HEK293 (cell line): ENCODE data around the gene PLEKHA4.

ENCODE experiments used
- CTCF ChIA-PET: fragments of 350-600 bp; formaldehyde crosslinking; extraction: SDS; loops from one replicate; lab custom pipeline; 2021; ENCODE audit warnings: antibody characterized with exemption; lab: Yijun Ruan, JAX
- POLR2A ChIA-PET: fragments of 300-600 bp; formaldehyde crosslinking; extraction: SDS; loops from one replicate; lab custom pipeline; 2020; ENCODE audit warnings: antibody characterized with exemption, inconsistent platforms; lab: Yijun Ruan, JAX
- H3K27ac ChIP-seq: fragments of 200-500 bp; sonication (Bioruptor generic); 2 replicates; pipeline ENCODE4 v1.5.1; 2014; ENCODE audit warnings: low read depth, low read length, control low read depth, inconsistent platforms; ENCODE audit errors: extremely low read depth
- H3K36me3 ChIP-seq, 2 experiments: fragments of 200-500 bp in 1 of 2; sonication (Bioruptor generic) in 1 of 2; 1 replicate in 1 of 2; 2 replicates in 1 of 2; pipeline ENCODE4 v1.5.1; 2014 to 2017; ENCODE audit warnings: inconsistent platforms in 2 of 2, low read length in 2 of 2; ENCODE audit not compliant: control insufficient read depth in 2 of 2, insufficient read depth in 1 of 2
- H3K4me1 ChIP-seq: fragments of 200-500 bp; sonication (Bioruptor generic); 2 replicates; pipeline ENCODE4 v1.5.1; 2014; ENCODE audit warnings: mild to moderate bottlenecking, low read length, inconsistent platforms; ENCODE audit not compliant: control insufficient read depth, insufficient read depth
- H3K4me3 ChIP-seq: 2 replicates; pipeline ENCODE4 v1.5.1; 2011; ENCODE audit warnings: low read depth, mild to moderate bottlenecking, control low read depth, low read length, moderate library complexity
- H3K9me3 ChIP-seq: fragments of 200-500 bp; sonication (Bioruptor generic); 2 replicates; pipeline ENCODE4 v1.5.1; 2014; ENCODE audit warnings: low read depth, low read length, inconsistent platforms; ENCODE audit not compliant: control insufficient read depth, insufficient read depth
- GLIS1 ChIP-seq: fragments of 450-650 bp; formaldehyde crosslinking; IDR thresholded peaks from 2 replicates; pipeline ENCODE4 v1.5.1; 2016; ENCODE audit warnings: missing biosample characterization, missing genetic modification characterization
- WT1 ChIP-seq: fragments of 450-650 bp; formaldehyde crosslinking; IDR thresholded peaks from 2 replicates; pipeline ENCODE4 v1.5.1; 2016; ENCODE audit warnings: missing biosample characterization, missing genetic modification characterization
- ZBTB21 ChIP-seq: fragments of 450-650 bp; formaldehyde crosslinking; IDR thresholded peaks from 2 replicates; pipeline ENCODE4 v1.5.1; 2017; ENCODE audit warnings: missing biosample characterization, missing genetic modification characterization
- ZBTB48 ChIP-seq: fragments of 450-650 bp; formaldehyde crosslinking; IDR thresholded peaks from 2 replicates; pipeline ENCODE4 v1.5.1; 2016; ENCODE audit warnings: missing biosample characterization, missing genetic modification characterization
- ZBTB8A ChIP-seq: fragments of 450-650 bp; formaldehyde crosslinking; IDR thresholded peaks from 2 replicates; pipeline ENCODE4 v1.5.1; 2016; ENCODE audit warnings: missing biosample characterization, missing genetic modification characterization
- ZEB2 ChIP-seq: fragments of 450-650 bp; formaldehyde crosslinking; IDR thresholded peaks from 2 replicates; pipeline ENCODE4 v1.5.1; 2016; ENCODE audit warnings: missing biosample characterization, missing genetic modification characterization
- ZIC2 ChIP-seq: fragments of 450-650 bp; formaldehyde crosslinking; IDR thresholded peaks from 2 replicates; pipeline ENCODE4 v1.5.1; 2016; ENCODE audit warnings: missing biosample characterization, missing genetic modification characterization
- ZNF112 ChIP-seq: fragments of 450-650 bp; formaldehyde crosslinking; IDR thresholded peaks from 2 replicates; pipeline ENCODE4 v1.5.0; 2017; ENCODE audit warnings: missing biosample characterization, missing genetic modification characterization
- ZNF133 ChIP-seq: fragments of 450-650 bp; formaldehyde crosslinking; IDR thresholded peaks from 2 replicates; pipeline ENCODE4 v1.5.1; 2016; ENCODE audit warnings: missing biosample characterization, missing genetic modification characterization
- ZNF24 ChIP-seq: fragments of 450-650 bp; formaldehyde crosslinking; IDR thresholded peaks from 2 replicates; pipeline ENCODE4 v1.5.1; 2016; ENCODE audit warnings: missing biosample characterization, missing genetic modification characterization
- ZNF324 ChIP-seq: fragments of 450-650 bp; formaldehyde crosslinking; IDR thresholded peaks from 2 replicates; pipeline ENCODE4 v1.5.1; 2016; ENCODE audit warnings: missing biosample characterization, missing genetic modification characterization
- ZNF335 ChIP-seq: fragments of 450-650 bp; formaldehyde crosslinking; conservative IDR thresholded peaks from 2 replicates; pipeline ENCODE4 v1.5.1; 2016; ENCODE audit warnings: missing biosample characterization, missing genetic modification characterization
- ZNF366 ChIP-seq: fragments of 450-650 bp; formaldehyde crosslinking; conservative IDR thresholded peaks from 2 replicates; pipeline ENCODE4 v1.5.1; 2016; ENCODE audit warnings: missing biosample characterization, missing genetic modification characterization
- ZNF391 ChIP-seq: fragments of 450-650 bp; formaldehyde crosslinking; IDR thresholded peaks from 2 replicates; pipeline ENCODE4 v1.5.1; 2016; ENCODE audit warnings: low read depth, missing biosample characterization, missing genetic modification characterization, borderline replicate concordance
- ZNF558 ChIP-seq: fragments of 450-650 bp; formaldehyde crosslinking; IDR thresholded peaks from 2 replicates; pipeline ENCODE4 v1.5.1; 2016; ENCODE audit warnings: missing biosample characterization, missing genetic modification characterization
- ZNF585B ChIP-seq: fragments of 450-650 bp; formaldehyde crosslinking; IDR thresholded peaks from 2 replicates; pipeline ENCODE4 v1.5.1; 2016; ENCODE audit warnings: missing biosample characterization, missing genetic modification characterization
- ZSCAN30 ChIP-seq: fragments of 450-650 bp; IDR thresholded peaks from 2 replicates; pipeline ENCODE4 v1.5.1; 2018; ENCODE audit warnings: missing biosample characterization, mild to moderate bottlenecking, missing genetic modification characterization, moderate library complexity
- ZXDB ChIP-seq: fragments of 450-650 bp; formaldehyde crosslinking; IDR thresholded peaks from 2 replicates; pipeline ENCODE4 v1.5.1; 2016; ENCODE audit warnings: missing biosample characterization, missing genetic modification characterization
- TF ChIP-seq, protein P1 (sequence below): fragments of 450-650 bp; IDR thresholded peaks from 2 replicates; pipeline ENCODE4 v1.5.1; 2018; ENCODE audit warnings: missing biosample characterization, mild to moderate bottlenecking, missing genetic modification characterization
- TF ChIP-seq, protein P2 (sequence below): fragments of 450-650 bp; formaldehyde crosslinking; IDR thresholded peaks from 2 replicates; pipeline ENCODE4 v1.5.1; 2016; ENCODE audit warnings: missing biosample characterization, missing genetic modification characterization
- TF ChIP-seq, protein P3 (sequence below): fragments of 450-650 bp; formaldehyde crosslinking; IDR thresholded peaks from 2 replicates; pipeline ENCODE4 v1.5.1; 2017; ENCODE audit warnings: missing biosample characterization, missing genetic modification characterization
- TF ChIP-seq, protein P4 (sequence below): fragments of 450-650 bp; formaldehyde crosslinking; IDR thresholded peaks from 2 replicates; pipeline ENCODE4 v1.5.1; 2016; ENCODE audit warnings: missing biosample characterization, missing genetic modification characterization

Gene PLEKHA4

DNA sequence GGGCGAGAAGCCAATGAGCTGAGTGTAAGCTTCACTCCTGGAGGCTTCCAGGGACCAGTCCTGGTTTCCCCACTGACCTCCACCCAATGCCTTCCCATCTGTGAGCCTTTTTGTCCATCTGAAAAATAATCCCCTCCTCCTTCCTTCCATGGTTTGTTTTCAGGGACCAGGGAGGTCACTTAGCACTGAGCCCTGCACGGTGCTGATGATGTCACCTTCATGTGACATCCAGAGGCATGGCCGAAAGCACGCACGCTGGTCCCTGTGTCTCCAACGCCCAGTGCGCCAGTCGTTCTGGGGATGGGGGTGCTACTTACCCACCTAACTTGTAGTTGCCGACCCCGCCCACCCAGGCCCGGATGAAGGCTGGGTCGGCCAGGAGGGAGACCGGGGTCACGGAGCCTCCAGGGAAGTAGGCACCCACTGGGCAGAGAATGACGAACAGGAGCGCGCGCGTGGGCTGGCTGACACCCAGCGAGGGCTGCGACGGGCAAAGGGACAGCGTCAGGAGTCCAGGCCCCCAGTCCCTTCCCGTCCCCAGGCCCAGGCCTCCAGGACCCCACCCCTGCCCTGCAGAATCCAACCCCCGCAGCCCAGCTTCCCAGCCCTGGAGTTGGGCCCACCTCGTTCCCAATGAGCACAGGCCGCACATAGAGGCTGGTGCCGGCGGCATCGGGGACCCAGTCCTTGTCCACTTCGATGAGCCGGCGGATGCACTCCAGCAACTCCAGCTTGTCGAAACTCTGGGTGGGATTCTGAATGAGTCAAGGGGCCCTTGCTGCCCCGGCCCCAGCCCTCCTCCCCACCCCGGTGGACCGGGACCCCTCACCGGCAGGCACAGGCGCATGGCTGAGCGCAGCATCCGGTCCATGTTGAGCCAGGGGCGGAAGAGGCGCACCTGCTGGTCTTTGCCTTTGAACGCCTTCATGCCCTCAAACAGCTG is 68.8 kb downstream of the PLEKHA4 start:
- no peak for TF ChIP-seq ZNF133 (tag by site-specific recombination)
- TF ChIP-seq ZNF24 (tag by site-specific recombination), result no peak
- TF ChIP-seq ZBTB8A (tag by site-specific recombination), result no peak
- 0 out of 2 replicates have a peak, but pooled peaks have one; percentile 3 for TF ChIP-seq ZIC2 (tag by site-specific recombination)
- TF ChIP-seq ZNF112 (tag by site-specific recombination), result no peak
- TF ChIP-seq, protein P1, sequence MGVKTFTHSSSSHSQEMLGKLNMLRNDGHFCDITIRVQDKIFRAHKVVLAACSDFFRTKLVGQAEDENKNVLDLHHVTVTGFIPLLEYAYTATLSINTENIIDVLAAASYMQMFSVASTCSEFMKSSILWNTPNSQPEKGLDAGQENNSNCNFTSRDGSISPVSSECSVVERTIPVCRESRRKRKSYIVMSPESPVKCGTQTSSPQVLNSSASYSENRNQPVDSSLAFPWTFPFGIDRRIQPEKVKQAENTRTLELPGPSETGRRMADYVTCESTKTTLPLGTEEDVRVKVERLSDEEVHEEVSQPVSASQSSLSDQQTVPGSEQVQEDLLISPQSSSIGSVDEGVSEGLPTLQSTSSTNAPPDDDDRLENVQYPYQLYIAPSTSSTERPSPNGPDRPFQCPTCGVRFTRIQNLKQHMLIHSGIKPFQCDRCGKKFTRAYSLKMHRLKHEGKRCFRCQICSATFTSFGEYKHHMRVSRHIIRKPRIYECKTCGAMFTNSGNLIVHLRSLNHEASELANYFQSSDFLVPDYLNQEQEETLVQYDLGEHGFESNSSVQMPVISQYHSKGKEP (tag by site-specific recombination), result no peak
- peak; percentile 68; the same call in 1 of the 2 replicates for TF ChIP-seq ZBTB48 (tag by site-specific recombination)
- peak; percentile 50 for TF ChIP-seq ZNF366 (tag by site-specific recombination)
- TF ChIP-seq, protein P2, sequence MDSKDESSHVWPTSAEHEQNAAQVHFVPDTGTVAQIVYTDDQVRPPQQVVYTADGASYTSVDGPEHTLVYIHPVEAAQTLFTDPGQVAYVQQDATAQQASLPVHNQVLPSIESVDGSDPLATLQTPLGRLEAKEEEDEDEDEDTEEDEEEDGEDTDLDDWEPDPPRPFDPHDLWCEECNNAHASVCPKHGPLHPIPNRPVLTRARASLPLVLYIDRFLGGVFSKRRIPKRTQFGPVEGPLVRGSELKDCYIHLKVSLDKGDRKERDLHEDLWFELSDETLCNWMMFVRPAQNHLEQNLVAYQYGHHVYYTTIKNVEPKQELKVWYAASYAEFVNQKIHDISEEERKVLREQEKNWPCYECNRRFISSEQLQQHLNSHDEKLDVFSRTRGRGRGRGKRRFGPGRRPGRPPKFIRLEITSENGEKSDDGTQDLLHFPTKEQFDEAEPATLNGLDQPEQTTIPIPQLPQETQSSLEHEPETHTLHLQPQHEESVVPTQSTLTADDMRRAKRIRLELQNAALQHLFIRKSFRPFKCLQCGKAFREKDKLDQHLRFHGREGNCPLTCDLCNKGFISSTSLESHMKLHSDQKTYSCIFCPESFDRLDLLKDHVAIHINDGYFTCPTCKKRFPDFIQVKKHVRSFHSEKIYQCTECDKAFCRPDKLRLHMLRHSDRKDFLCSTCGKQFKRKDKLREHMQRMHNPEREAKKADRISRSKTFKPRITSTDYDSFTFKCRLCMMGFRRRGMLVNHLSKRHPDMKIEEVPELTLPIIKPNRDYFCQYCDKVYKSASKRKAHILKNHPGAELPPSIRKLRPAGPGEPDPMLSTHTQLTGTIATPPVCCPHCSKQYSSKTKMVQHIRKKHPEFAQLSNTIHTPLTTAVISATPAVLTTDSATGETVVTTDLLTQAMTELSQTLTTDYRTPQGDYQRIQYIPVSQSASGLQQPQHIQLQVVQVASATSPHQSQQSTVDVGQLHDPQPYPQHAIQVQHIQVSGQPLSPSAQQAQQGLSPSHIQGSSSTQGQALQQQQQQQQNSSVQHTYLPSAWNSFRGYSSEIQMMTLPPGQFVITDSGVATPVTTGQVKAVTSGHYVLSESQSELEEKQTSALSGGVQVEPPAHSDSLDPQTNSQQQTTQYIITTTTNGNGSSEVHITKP (tag by site-specific recombination), result 0 out of 2 replicates have a peak, but pooled peaks have one; percentile 12
- ChIA-PET CTCF (interaction anchor here (0.5 to 1.2 kb wide), 5 partner anchors 11 to 818 kb away, joined by 3 to 4 read pairs (median 3); no protein-coding TSS in a partner anchor), POLR2A (interaction anchor here (0.7 to 1.0 kb wide), 2 partner anchors 9 to 11 kb away, joined by 3 to 5 read pairs; partner anchors contain the start of gene BCAT2)
- Histone ChIP-seq H3K4me3 (no peak overlapping the region), H3K36me3 (peaks cover 4 to 8% of the 10 kb centered on the region in 2 experiments; a peak in 2 of 3 replicates), H3K4me1 (no peaks in the 10 kb centered on the region), H3K27ac (no peak overlapping the region), H3K9me3 (no peaks in the 10 kb centered on the region)

DNA sequence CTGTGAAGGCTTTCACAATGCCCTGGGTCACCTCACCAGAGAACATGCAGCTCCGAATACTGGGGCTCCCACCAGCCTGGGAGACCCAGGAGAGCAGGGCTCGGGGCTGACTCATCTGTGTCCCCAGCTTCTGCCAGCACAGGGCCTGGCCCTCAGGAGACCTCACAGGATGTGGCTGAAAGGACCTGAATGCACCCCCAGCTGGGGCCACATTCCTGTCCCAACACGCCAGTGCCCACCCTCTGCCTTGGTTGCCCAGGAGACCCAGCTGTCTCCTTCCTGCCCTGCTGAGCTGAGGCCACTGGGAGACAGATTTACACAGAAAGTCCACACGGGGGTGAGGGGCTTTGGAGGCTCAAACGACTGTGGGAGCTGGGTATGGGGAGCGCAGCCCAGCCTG is 69.5 kb downstream of the PLEKHA4 start:
- Histone ChIP-seq H3K36me3 (peaks cover 4 to 8% of the 10 kb centered on the region in 2 experiments; a peak in 2 of 3 replicates), H3K4me3 (no peak overlapping the region), H3K9me3 (no peaks in the 10 kb centered on the region), H3K4me1 (no peaks in the 10 kb centered on the region)
- CTCF ChIA-PET, result interaction anchor here (0.5 to 1.2 kb wide), 5 partner anchors 10 to 1440 kb away, joined by 3 to 4 read pairs (median 3); no protein-coding TSS in a partner anchor
- TF ChIP-seq ZNF391 (tag by site-specific recombination) (no peak), ZNF335 (tag by site-specific recombination) (no peak), WT1 (tag by site-specific recombination) (no peak), ZNF585B (tag by site-specific recombination) (peak; percentile 76), ZIC2 (tag by site-specific recombination) (peak; percentile 99), ZSCAN30 (tag by site-specific recombination) (no peak), ZBTB21 (tag by site-specific recombination) (no peak), ZNF324 (tag by site-specific recombination) (no peak), ZEB2 (tag by site-specific recombination) (no peak), ZNF558 (no peak), GLIS1 (tag by site-specific recombination) (peak; percentile 99), ZXDB (tag by site-specific recombination) (no peak)
- TF ChIP-seq, protein P3, sequence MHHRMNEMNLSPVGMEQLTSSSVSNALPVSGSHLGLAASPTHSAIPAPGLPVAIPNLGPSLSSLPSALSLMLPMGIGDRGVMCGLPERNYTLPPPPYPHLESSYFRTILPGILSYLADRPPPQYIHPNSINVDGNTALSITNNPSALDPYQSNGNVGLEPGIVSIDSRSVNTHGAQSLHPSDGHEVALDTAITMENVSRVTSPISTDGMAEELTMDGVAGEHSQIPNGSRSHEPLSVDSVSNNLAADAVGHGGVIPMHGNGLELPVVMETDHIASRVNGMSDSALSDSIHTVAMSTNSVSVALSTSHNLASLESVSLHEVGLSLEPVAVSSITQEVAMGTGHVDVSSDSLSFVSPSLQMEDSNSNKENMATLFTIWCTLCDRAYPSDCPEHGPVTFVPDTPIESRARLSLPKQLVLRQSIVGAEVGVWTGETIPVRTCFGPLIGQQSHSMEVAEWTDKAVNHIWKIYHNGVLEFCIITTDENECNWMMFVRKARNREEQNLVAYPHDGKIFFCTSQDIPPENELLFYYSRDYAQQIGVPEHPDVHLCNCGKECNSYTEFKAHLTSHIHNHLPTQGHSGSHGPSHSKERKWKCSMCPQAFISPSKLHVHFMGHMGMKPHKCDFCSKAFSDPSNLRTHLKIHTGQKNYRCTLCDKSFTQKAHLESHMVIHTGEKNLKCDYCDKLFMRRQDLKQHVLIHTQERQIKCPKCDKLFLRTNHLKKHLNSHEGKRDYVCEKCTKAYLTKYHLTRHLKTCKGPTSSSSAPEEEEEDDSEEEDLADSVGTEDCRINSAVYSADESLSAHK (tag by site-specific recombination), result no peak
- TF ChIP-seq, protein P4, sequence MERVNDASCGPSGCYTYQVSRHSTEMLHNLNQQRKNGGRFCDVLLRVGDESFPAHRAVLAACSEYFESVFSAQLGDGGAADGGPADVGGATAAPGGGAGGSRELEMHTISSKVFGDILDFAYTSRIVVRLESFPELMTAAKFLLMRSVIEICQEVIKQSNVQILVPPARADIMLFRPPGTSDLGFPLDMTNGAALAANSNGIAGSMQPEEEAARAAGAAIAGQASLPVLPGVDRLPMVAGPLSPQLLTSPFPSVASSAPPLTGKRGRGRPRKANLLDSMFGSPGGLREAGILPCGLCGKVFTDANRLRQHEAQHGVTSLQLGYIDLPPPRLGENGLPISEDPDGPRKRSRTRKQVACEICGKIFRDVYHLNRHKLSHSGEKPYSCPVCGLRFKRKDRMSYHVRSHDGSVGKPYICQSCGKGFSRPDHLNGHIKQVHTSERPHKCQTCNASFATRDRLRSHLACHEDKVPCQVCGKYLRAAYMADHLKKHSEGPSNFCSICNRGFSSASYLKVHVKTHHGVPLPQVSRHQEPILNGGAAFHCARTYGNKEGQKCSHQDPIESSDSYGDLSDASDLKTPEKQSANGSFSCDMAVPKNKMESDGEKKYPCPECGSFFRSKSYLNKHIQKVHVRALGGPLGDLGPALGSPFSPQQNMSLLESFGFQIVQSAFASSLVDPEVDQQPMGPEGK, result peak; percentile 37; the same call in 1 of the 2 replicates
- TF ChIP-seq, all 188 proteins: peak for 4
- POLR2A ChIA-PET, result interaction anchor here (0.7 to 1.0 kb wide), 2 partner anchors 10 to 12 kb away, joined by 3 to 5 read pairs; partner anchors contain the start of gene BCAT2
- H3K27ac ChIP-seq, result no peak overlapping the region
